ENCODE measurements around the gene OR3A3. TPM values are rescaled to one million over a fixed set of nuclear protein-coding genes. Genes with fewer than 3 reads are reported as not detected.

The OR3A3 gene
- total and polyA plus RNA-seq, 10 of the 15 experiments (the other 5 are each of a cell fraction or from before 2014, with no cell fraction given), result 0.07 TPM; not detected in 9

DNA sequence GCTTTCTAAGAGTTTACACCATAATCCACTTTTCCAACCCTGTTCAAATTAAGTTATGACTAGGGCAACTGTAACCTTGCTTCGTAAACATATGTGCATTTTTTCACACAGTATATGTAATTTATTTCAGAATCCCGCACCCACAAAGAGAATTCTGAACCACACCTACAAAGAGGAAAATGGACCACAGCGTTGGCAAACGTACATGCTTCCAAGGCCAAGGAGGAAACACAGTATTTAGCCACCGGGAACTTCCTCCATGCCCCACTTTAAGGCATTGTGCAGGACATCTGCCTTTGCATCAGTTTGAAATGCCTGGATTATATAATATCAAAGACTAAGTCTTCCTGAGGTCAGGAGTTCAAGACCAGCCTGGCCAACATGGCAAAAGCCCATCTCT, 58.4 kb downstream of the OR3A3 start:
- Histone ChIP-seq H4K20me1 (ENCODE audit: control insufficient read depth, insufficient read depth) (no peaks in the 10 kb centered on the region), H3K9me3 (replicated peaks; ENCODE audit: control insufficient read depth, insufficient read depth, low read length) (no peaks in the 10 kb centered on the region), H3K27me3 (replicated peaks in 1 of 2; ENCODE audit: control insufficient read depth in 2 of 2, insufficient read depth in 2 of 2, low read length in 1 of 2) (no peaks in the 10 kb centered on the region), H3K4me2 (ENCODE audit: control insufficient read depth, insufficient read depth) (no peak overlapping the region), H3K79me2 (ENCODE audit: control insufficient read depth, insufficient read depth, low read length) (no peaks in the 10 kb centered on the region), H3K27ac (ENCODE audit: control insufficient read depth, insufficient read depth) (no peak overlapping the region), H3K9ac (ENCODE audit: control insufficient read depth, insufficient read depth, low read length) (no peak overlapping the region), H3K4me3 (no peak overlapping the region), H2AFZ (ENCODE audit: control insufficient read depth, low read depth, low read length) (no peak overlapping the region), H3K4me1 (ENCODE audit: control insufficient read depth, insufficient read depth, low read length) (no peaks in the 10 kb centered on the region), H3K36me3 (ENCODE audit: control insufficient read depth in 2 of 2, insufficient read depth in 2 of 2, low read length in 1 of 2) (no peaks in the 10 kb centered on the region)
- ChIA-PET SMC1A (ENCODE audit: uncharacterized antibody, unreplicated experiment) (no interaction called here), CTCF (no interaction called here), POLR2A (no interaction called here), RAD21 (ENCODE audit: unreplicated experiment) (no interaction called here)
- ATAC-seq (no peak), DNase-seq (ENCODE audit: low read depth, low spot score) (no peak), FAIRE-seq (no peak)
- TF ChIP-seq CHD2 (IDR thresholded peaks at IDR 0.05; ENCODE audit: borderline replicate concordance, low read depth, low read length) (no peak), POLR2A (IDR thresholded peaks at IDR 0.05; ENCODE audit: low read depth, low read length) (no peak), GABPA (IDR thresholded peaks at IDR 0.05; ENCODE audit: low read depth) (no peak), POU2F2 (IDR thresholded peaks at IDR 0.05; ENCODE audit: borderline replicate concordance, low read depth, low read length) (no peak), EGR1 (IDR thresholded peaks at IDR 0.05; ENCODE audit: borderline replicate concordance in 1 of 2, low read depth in 2 of 2, low read length in 2 of 2) (no peak), GATAD2B (conservative IDR thresholded peaks at IDR 0.05; ENCODE audit: low read depth) (no peak), BHLHE40 (IDR thresholded peaks at IDR 0.05; ENCODE audit: borderline replicate concordance in 1 of 2, low read depth in 2 of 2, low read length in 1 of 2) (no peak), CBX3 (IDR thresholded peaks at IDR 0.05; ENCODE audit: borderline replicate concordance, low read depth) (no peak), HCFC1 (IDR thresholded peaks at IDR 0.05; ENCODE audit: low read length) (no peak)
- TF ChIP-seq, protein P1, sequence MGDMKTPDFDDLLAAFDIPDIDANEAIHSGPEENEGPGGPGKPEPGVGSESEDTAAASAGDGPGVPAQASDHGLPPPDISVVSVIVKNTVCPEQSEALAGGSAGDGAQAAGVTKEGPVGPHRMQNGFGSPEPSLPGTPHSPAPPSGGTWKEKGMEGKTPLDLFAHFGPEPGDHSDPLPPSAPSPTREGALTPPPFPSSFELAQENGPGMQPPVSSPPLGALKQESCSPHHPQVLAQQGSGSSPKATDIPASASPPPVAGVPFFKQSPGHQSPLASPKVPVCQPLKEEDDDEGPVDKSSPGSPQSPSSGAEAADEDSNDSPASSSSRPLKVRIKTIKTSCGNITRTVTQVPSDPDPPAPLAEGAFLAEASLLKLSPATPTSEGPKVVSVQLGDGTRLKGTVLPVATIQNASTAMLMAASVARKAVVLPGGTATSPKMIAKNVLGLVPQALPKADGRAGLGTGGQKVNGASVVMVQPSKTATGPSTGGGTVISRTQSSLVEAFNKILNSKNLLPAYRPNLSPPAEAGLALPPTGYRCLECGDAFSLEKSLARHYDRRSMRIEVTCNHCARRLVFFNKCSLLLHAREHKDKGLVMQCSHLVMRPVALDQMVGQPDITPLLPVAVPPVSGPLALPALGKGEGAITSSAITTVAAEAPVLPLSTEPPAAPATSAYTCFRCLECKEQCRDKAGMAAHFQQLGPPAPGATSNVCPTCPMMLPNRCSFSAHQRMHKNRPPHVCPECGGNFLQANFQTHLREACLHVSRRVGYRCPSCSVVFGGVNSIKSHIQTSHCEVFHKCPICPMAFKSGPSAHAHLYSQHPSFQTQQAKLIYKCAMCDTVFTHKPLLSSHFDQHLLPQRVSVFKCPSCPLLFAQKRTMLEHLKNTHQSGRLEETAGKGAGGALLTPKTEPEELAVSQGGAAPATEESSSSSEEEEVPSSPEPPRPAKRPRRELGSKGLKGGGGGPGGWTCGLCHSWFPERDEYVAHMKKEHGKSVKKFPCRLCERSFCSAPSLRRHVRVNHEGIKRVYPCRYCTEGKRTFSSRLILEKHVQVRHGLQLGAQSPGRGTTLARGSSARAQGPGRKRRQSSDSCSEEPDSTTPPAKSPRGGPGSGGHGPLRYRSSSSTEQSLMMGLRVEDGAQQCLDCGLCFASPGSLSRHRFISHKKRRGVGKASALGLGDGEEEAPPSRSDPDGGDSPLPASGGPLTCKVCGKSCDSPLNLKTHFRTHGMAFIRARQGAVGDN (IDR thresholded peaks at IDR 0.05), result no peak
- TF ChIP-seq, protein P2, sequence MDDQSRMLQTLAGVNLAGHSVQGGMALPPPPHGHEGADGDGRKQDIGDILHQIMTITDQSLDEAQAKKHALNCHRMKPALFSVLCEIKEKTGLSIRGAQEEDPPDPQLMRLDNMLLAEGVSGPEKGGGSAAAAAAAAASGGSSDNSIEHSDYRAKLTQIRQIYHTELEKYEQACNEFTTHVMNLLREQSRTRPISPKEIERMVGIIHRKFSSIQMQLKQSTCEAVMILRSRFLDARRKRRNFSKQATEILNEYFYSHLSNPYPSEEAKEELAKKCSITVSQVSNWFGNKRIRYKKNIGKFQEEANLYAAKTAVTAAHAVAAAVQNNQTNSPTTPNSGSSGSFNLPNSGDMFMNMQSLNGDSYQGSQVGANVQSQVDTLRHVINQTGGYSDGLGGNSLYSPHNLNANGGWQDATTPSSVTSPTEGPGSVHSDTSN (IDR thresholded peaks at IDR 0.05; ENCODE audit: insufficient replicate concordance, low read depth, low read length), result no peak
- TF ChIP-seq, protein P3, sequence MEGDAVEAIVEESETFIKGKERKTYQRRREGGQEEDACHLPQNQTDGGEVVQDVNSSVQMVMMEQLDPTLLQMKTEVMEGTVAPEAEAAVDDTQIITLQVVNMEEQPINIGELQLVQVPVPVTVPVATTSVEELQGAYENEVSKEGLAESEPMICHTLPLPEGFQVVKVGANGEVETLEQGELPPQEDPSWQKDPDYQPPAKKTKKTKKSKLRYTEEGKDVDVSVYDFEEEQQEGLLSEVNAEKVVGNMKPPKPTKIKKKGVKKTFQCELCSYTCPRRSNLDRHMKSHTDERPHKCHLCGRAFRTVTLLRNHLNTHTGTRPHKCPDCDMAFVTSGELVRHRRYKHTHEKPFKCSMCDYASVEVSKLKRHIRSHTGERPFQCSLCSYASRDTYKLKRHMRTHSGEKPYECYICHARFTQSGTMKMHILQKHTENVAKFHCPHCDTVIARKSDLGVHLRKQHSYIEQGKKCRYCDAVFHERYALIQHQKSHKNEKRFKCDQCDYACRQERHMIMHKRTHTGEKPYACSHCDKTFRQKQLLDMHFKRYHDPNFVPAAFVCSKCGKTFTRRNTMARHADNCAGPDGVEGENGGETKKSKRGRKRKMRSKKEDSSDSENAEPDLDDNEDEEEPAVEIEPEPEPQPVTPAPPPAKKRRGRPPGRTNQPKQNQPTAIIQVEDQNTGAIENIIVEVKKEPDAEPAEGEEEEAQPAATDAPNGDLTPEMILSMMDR (IDR thresholded peaks at IDR 0.05 in 2 of 3, conservative IDR thresholded peaks at IDR 0.05 in 1 of 3; ENCODE audit: control insufficient read depth in 2 of 3, extremely low read depth in 1 of 3, insufficient read depth in 1 of 3, low read depth in 3 of 3, low read length in 3 of 3), result no peak
- TF ChIP-seq, protein P4, sequence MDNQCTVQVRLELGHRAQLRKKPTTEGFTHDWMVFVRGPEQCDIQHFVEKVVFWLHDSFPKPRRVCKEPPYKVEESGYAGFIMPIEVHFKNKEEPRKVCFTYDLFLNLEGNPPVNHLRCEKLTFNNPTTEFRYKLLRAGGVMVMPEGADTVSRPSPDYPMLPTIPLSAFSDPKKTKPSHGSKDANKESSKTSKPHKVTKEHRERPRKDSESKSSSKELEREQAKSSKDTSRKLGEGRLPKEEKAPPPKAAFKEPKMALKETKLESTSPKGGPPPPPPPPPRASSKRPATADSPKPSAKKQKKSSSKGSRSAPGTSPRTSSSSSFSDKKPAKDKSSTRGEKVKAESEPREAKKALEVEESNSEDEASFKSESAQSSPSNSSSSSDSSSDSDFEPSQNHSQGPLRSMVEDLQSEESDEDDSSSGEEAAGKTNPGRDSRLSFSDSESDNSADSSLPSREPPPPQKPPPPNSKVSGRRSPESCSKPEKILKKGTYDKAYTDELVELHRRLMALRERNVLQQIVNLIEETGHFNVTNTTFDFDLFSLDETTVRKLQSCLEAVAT (IDR thresholded peaks at IDR 0.05), result no peak
- TF ChIP-seq, protein P5, sequence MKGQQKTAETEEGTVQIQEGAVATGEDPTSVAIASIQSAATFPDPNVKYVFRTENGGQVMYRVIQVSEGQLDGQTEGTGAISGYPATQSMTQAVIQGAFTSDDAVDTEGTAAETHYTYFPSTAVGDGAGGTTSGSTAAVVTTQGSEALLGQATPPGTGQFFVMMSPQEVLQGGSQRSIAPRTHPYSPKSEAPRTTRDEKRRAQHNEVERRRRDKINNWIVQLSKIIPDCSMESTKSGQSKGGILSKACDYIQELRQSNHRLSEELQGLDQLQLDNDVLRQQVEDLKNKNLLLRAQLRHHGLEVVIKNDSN (IDR thresholded peaks at IDR 0.05; ENCODE audit: borderline replicate concordance, extremely low read length, insufficient read depth, low read depth, low read length), result no peak
- intact Hi-C loops (cut with micrococcal nuclease; ENCODE audit: unreplicated experiment), result no loop called here
- in situ Hi-C loops (cut with MboI), result no loop called here
- BruUV-seq (replicated peaks), result no TSS peak
- WGBS (ENCODE audit: insufficient coverage, insufficient replicate concordance, low lambda C conversion rate, missing lambda C conversion rate), result 42% methylated on average over 5 of the region's 5 CpGs
